PC-3 (cell line): Measurements from ENCODE around the gene PIGT.

ENCODE experiments used
- CTCF ChIP-seq: fragments of 300-600 bp; sonication (generic); conservative IDR thresholded peaks from 2 replicates; pipeline ENCODE4 v1.5.1; 2017; ENCODE audit warnings: antibody characterized with exemption, low read depth, mild to moderate bottlenecking, low read length
- EZH2 ChIP-seq: fragments of 300-600 bp; sonication (generic); IDR thresholded peaks from one replicate; pipeline ENCODE4 v1.6.1; 2017; ENCODE audit warnings: antibody characterized with exemption, mild to moderate bottlenecking, low read length; ENCODE audit not compliant: unreplicated experiment
- EZH2phosphoT487 ChIP-seq: fragments of 300-600 bp; sonication (generic); IDR thresholded peaks from 2 replicates; pipeline ENCODE4 v1.6.1; 2018; ENCODE audit warnings: mild to moderate bottlenecking, antibody characterized with exemption, low read length, borderline replicate concordance

GRCh38 chr20:45377269-45377668 lies 38.7 kb upstream of the PIGT start:
- no peak for TF ChIP-seq CTCF
- no peak for TF ChIP-seq EZH2phosphoT487
- no peak for TF ChIP-seq EZH2
